Keratinocyte (primary cell): ENCODE measurements around the gene B4GALNT4. TPM values are rescaled to one million over a fixed set of nuclear protein-coding genes. Genes with fewer than 3 reads are reported as not detected.

Experiments used
- DNase-seq: peaks from one replicate; pipeline ENCODE4 v3.0.0-alpha.2; 2011; ENCODE audit warnings: low read depth, missing footprints, low spot score
- FAIRE-seq: peaks from 2 replicates; lab custom pipeline; 2011; peaks lifted over from hg19 to GRCh38; lab: Jason Lieb, UNC
- H2AFZ ChIP-seq: 2 replicates; pipeline ENCODE4 v1.6.0; 2012; ENCODE audit warnings: low read length, control low read depth, inconsistent platforms; ENCODE audit not compliant: control insufficient read depth
- H3K27ac ChIP-seq: 2 replicates; pipeline ENCODE4 v1.5.1; 2011; ENCODE audit warnings: low read length; ENCODE audit not compliant: control insufficient read depth, insufficient read depth
- H3K27me3 ChIP-seq: 3 replicates; pipeline ENCODE4 v1.6.0; 2011; ENCODE audit warnings: low read length; ENCODE audit not compliant: control insufficient read depth, insufficient read depth; ENCODE audit errors: extremely low read depth
- H3K36me3 ChIP-seq, 2 experiments: 2 replicates in 1 of 2; 3 replicates in 1 of 2; pipeline ENCODE4 v1.5.1; 2011; ENCODE audit warnings: low read length in 2 of 2, mild to moderate bottlenecking in 1 of 2; ENCODE audit not compliant: control insufficient read depth in 2 of 2, insufficient read depth in 2 of 2; ENCODE audit errors: extremely low read depth in 1 of 2
- H3K4me1 ChIP-seq: 3 replicates; pipeline ENCODE4 v1.5.1; 2011; ENCODE audit warnings: low read length; ENCODE audit not compliant: control insufficient read depth, insufficient read depth; ENCODE audit errors: extremely low read depth
- H3K4me2 ChIP-seq: 3 replicates; pipeline ENCODE4 v1.6.0; 2011; ENCODE audit warnings: low read depth, low read length; ENCODE audit not compliant: control insufficient read depth, insufficient read depth; ENCODE audit errors: extremely low read depth
- H3K4me3 ChIP-seq, 3 experiments: fragments of 200-600 bp in 1 of 3; sonication (generic) in 1 of 3; 2 replicates in 2 of 3; 3 replicates in 1 of 3; pipeline ENCODE4 v1.5.1; 2011 to 2016; ENCODE audit warnings: low read length in 3 of 3, mild to moderate bottlenecking in 3 of 3, control low read depth in 2 of 3, inconsistent platforms in 1 of 3, low read depth in 1 of 3, mixed read lengths in 1 of 3, mixed run types in 1 of 3, moderate library complexity in 1 of 3; ENCODE audit not compliant: control insufficient read depth in 2 of 3, insufficient read depth in 2 of 3; ENCODE audit errors: extremely low read depth in 1 of 3
- H3K79me2 ChIP-seq: 2 replicates; pipeline ENCODE4 v1.6.0; 2012; ENCODE audit warnings: low read length; ENCODE audit not compliant: control insufficient read depth, insufficient read depth
- H3K9ac ChIP-seq: 3 replicates; pipeline ENCODE4 v1.6.0; 2011; ENCODE audit warnings: low read length; ENCODE audit not compliant: control insufficient read depth, insufficient read depth; ENCODE audit errors: extremely low read depth
- H3K9me1 ChIP-seq: 3 replicates; pipeline ENCODE4 v1.6.0; 2011; ENCODE audit warnings: low read length; ENCODE audit not compliant: control insufficient read depth, insufficient read depth; ENCODE audit errors: extremely low read depth
- H3K9me3 ChIP-seq: 2 replicates; pipeline ENCODE4 v1.5.1; 2012; ENCODE audit warnings: low read depth, low read length; ENCODE audit not compliant: control insufficient read depth
- H4K20me1 ChIP-seq: 3 replicates; pipeline ENCODE4 v1.6.0; 2011; ENCODE audit warnings: low read length; ENCODE audit not compliant: control insufficient read depth, insufficient read depth; ENCODE audit errors: extremely low read depth
- EZH2 ChIP-seq: IDR thresholded peaks from one replicate; pipeline ENCODE4 v1.6.1; 2012; ENCODE audit warnings: inconsistent platforms, mild to moderate bottlenecking, low read length, moderate library complexity
- dilution Hi-C: fragments of 300-500 bp; cut with MboI; formaldehyde crosslinking; loops from one replicate; pipeline ENCODE4 v1.7.0; 2020; ENCODE audit warnings: low sequenced_read_pairs; ENCODE audit not compliant: extremely low pct_ligation_motif_present
- polyA plus RNA-seq, 5 experiments: library from polyadenylated mRNA; depleted of rRNA in 3 of 5; stranded (reverse) in 3 of 5; stranded (forward) in 1 of 5; unstranded in 1 of 5; fragments of >200 nt; gene quantifications; 1 replicate in 1 of 5; 2 replicates in 3 of 5; 3 replicates in 1 of 5; pipeline versions ENCODE4 v1.2.1 to v1.2.3, GENCODE V29; 2011 to 2012; ENCODE audit warnings: missing spikeins in 2 of 5, low read depth in 1 of 5, low replicate concordance in 1 of 5
- TF ChIP-seq, protein P1 (sequence below), 3 experiments: IDR thresholded peaks in 1 of 3; conservative IDR thresholded peaks in 1 of 3; optimal IDR thresholded peaks in 1 of 3; 2 replicates in 2 of 3; 3 replicates in 1 of 3; pipeline versions ENCODE3 to v1.5.1; 2011; ENCODE audit warnings: low read length in 3 of 3, mild to moderate bottlenecking in 3 of 3, moderate library complexity in 2 of 3, control low read depth in 1 of 3, inconsistent platforms in 1 of 3; ENCODE audit not compliant: insufficient read depth in 2 of 3; ENCODE audit errors: extremely low read depth in 1 of 3

B4GALNT4 gene
- polyA plus RNA-seq, 1 donor (not counting 4 experiments of a cell fraction or from before 2014, with no cell fraction given), result 7.3 TPM

DNA sequence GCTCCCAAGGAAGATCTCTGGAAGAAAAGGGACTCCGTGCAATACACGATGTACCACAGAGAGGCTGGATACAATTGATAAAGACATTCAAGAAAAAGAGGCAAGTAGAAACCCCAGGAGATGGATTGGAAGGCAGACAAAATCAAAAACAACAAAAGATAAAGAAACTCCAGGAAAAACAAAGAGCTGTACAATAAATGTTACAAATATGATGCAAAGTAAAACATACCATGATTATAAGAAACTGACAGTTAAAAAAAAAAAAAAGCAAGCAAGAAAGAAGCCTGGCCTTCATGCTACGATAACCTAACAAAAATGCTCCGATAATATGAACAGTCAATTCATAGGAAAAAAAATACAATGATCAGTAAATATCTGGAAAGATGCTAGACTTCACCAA is 56.0 kb downstream of the B4GALNT4 start:
- TF ChIP-seq, protein P1, sequence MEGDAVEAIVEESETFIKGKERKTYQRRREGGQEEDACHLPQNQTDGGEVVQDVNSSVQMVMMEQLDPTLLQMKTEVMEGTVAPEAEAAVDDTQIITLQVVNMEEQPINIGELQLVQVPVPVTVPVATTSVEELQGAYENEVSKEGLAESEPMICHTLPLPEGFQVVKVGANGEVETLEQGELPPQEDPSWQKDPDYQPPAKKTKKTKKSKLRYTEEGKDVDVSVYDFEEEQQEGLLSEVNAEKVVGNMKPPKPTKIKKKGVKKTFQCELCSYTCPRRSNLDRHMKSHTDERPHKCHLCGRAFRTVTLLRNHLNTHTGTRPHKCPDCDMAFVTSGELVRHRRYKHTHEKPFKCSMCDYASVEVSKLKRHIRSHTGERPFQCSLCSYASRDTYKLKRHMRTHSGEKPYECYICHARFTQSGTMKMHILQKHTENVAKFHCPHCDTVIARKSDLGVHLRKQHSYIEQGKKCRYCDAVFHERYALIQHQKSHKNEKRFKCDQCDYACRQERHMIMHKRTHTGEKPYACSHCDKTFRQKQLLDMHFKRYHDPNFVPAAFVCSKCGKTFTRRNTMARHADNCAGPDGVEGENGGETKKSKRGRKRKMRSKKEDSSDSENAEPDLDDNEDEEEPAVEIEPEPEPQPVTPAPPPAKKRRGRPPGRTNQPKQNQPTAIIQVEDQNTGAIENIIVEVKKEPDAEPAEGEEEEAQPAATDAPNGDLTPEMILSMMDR (optimal IDR thresholded peaks at IDR 0.05 in 1 of 3, IDR thresholded peaks at IDR 0.05 in 1 of 3, conservative IDR thresholded peaks at IDR 0.05 in 1 of 3; ENCODE audit: extremely low read depth in 1 of 3, insufficient read depth in 2 of 3, low read length in 3 of 3), result no peak
- TF ChIP-seq EZH2, result no peak
- H4K20me1 ChIP-seq, result no peaks in the 10 kb centered on the region
- no peaks in the 10 kb centered on the region for H3K27me3 ChIP-seq
- no peak overlapping the region for H2AFZ ChIP-seq
- DNase-seq, result no peak
- no peak for FAIRE-seq
- H3K4me1 ChIP-seq, result no peaks in the 10 kb centered on the region
- H3K4me2 ChIP-seq, result no peak overlapping the region
- no peaks in the 10 kb centered on the region for H3K9me3 ChIP-seq
- H3K9me1 ChIP-seq, result no peaks in the 10 kb centered on the region
- no peaks in the 10 kb centered on the region for H3K79me2 ChIP-seq
- H3K9ac ChIP-seq, result no peak overlapping the region
- no peak overlapping the region for H3K27ac ChIP-seq
- H3K4me3 ChIP-seq, result no peak overlapping the region
- H3K36me3 ChIP-seq, result peaks cover 0 to 7% of the 10 kb centered on the region in 2 experiments
- dilution Hi-C loops, result no loop called here

DNA sequence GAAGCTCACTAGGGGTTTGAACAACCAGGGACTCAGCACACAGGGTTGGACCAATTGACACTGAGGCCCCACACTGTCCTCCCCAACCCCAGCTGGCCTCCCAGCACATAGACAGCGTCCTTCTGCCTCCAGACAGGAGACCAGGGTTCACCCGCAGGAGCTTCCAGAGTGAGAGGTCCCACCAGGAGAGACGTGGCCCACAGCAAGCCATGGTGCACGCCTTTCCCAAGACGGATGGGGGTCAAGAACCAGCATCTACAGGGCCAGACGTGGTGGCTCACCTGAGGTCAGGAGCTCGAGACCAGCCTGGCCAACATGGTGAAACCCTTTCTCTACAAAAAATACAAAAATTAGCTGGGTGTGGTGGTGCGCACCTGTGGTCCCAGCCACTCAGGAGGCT is 57.6 kb downstream of the B4GALNT4 start:
- H3K4me2 ChIP-seq, result no peak overlapping the region
- TF ChIP-seq, protein P1 (optimal IDR thresholded peaks at IDR 0.05 in 1 of 3, IDR thresholded peaks at IDR 0.05 in 1 of 3, conservative IDR thresholded peaks at IDR 0.05 in 1 of 3; ENCODE audit: extremely low read depth in 1 of 3, insufficient read depth in 2 of 3, low read length in 3 of 3), result no peak
- TF ChIP-seq EZH2, result no peak
- no peaks in the 10 kb centered on the region for H3K4me1 ChIP-seq
- H3K36me3 ChIP-seq, result peaks cover 0 to 7% of the 10 kb centered on the region in 2 experiments
- dilution Hi-C loops, result no loop called here
- no peak overlapping the region for H2AFZ ChIP-seq
- H3K9ac ChIP-seq, result no peak overlapping the region
- no peak overlapping the region for H3K4me3 ChIP-seq
- H3K9me1 ChIP-seq, result no peaks in the 10 kb centered on the region
- H3K27ac ChIP-seq, result no peak overlapping the region
- FAIRE-seq, result no peak
- H3K79me2 ChIP-seq, result no peaks in the 10 kb centered on the region
- no peaks in the 10 kb centered on the region for H3K9me3 ChIP-seq
- H3K27me3 ChIP-seq, result no peaks in the 10 kb centered on the region
- no peaks in the 10 kb centered on the region for H4K20me1 ChIP-seq
- no peak for DNase-seq
